ENCODE measurements around the gene KCNAB3.
A peak's percentile ranks its signal among the peaks of the same experiment; 100 is the strongest.

The KCNAB3 gene

DNA sequence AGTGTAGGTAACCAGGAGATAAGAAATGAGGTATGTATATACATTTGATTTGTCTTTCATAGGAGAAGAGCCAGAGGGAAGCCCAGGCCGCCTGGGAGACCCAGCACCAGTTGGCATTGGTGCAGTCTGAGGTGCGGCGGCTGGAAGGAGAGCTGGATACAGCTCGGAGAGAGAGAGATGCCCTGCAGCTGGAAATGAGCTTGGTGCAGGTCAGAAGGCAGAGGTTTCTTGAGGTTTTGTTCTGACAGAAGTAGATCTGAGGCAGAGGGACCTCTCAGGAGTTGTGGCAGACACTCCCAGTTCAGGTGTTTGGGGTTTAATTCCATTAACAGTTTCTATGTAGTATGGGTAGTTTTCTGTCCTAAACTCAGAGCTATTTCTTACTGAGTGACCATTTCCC lies 10.4 kb upstream of the KCNAB3 start:
- no peak for DNase-seq (ENCODE audit: low spot score)

DNA sequence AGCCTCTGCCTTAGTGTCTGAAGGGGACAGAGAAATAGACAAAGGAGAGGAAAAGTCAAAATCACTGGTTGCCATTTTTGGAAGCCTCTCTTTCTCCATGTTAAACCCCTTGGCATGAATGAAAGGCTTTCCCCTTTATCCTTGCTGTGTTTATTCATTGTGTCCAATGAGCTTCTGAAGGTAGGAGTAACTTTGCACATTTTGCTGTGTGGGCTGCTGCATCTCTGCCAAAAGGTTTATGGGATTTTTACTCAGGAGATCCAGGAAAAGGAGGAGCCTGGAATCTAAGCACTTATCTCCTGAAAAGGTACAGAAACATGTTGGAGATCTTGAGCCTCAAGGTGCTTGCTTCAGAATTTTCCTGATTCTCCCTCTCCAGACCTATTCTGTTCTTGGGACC lies 6.2 kb upstream of the KCNAB3 start:
- DNase-seq (ENCODE audit: low spot score) = no peak

DNA sequence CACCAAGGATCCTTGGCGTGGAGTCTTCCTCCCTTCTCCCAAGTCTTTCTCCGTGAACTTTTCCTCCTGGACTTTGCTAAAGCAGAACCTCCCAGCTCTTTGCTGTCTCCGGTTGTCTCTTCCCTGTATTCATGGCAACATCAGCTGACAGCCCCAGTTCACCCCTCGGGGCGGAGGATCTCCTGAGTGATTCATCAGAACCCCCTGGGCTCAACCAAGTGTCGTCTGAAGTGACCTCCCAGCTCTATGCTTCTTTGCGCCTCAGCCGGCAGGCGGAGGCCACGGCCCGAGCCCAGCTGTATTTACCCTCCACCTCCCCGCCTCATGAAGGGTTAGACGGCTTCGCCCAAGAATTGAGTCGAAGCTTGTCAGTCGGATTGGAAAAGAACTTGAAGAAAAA lies 3.3 kb upstream of the KCNAB3 start:
- peak; percentile 90 for DNase-seq (ENCODE audit: low spot score)

DNA sequence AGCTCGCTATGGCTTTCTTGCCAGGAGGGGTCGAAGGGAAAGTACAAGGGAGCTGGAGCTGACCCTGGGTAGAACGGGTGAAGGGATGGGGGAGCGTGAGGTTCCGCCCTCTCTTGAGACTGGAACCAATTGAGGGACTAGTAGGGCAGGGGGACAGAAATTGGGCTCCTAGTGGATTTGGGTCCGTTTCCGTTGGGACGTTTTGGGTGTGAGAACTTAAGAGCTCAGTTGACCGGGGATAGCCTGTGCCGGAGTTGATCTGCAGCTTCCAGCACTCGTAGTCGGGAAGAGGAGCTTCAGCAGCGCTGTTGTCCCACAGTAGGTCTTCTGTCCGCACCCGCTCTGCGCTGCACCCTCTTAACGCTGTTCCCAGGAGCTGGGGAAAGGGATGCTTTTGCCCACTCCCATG lies 2.8 kb upstream of the KCNAB3 start:
- DNase-seq (ENCODE audit: low spot score) = peak; percentile 64

DNA sequence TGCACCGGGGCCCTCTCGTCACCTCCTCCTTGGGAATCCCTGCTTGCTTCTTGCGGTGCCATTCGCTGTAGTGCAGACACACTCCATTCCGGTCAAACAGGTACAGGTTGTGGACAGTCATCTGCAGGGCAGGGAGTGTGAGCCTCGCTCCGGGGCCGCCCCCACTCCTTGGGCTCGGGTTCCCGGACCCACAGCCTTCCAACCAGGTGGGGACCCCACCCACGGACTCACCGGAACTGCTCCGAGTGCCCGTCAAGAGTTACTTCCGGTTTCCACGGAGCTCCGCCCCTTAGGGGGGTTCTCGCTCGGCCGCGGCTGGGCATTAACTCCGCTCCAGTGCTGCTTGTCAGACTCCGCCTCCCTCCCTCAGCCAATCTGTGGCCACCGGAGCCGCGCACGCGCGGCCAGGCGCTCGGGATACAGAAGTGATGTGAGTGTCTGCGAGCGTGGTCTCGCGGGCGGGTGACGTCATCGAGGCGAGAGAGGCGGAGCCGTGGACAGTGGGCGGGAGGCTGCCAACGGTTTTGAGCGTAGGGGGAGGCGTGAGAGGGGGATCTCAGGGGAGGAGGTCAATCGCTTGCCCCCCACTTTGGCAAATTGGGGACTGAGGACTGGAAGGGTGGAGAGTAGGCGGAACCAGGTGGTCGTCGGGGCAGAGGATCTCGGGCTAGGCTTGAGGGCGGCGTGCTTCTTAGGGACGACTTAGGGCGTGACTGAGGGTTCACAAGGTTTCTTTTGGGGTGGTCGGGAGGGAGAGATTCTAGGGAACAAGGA lies 2.2 kb upstream of the KCNAB3 start, which contains the start of the genes CNTROB and TRAPPC1:
Gene CNTROB (plus strand): TSS at position 498 of the 774 bp plus-strand sequence. CDS start 874 bp downstream, outside the sequence.
Gene TRAPPC1 (minus strand): TSS at position 238 of the 774 bp plus-strand sequence. CDS start 117 bp downstream, at position 121.
- DNase-seq (ENCODE audit: low spot score) = peak; percentile 99

DNA sequence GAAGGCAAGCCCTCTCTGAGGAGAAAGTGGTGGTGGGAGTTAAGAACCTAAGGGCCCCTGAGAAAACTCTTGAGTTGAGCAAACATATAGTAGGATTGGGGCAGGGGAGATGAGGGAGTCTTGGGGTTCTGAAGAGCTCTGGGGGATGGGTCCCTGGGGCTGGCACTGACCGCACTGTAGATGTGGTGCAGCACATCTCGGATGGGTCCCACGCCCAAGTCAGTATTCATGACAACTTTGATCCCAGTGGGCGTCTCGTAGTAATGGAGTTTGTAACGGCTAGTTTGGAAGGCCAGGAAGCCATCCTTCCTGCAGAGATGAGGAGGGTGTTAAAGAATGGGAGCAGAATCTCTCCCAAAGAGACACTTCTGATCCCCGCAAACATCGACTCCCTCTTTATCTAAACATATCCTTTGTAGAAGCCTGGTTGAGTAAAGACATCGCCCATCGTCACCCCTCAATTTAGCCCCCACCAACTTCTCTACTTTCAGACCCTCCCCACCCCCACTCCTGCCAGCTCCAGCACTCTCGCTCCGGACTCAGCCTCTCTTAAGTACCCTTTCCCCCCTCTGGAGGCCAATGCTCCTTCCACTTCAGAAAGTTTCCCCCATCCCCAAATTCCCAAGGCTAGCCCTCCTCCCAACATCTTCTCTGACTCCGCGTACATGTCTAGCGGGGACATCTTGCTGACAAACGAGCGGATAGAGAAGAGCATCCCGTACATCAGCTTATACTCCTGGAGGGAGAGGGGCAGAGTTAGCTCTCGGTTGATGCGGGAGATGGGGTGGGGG lies 1.4 kb upstream of the KCNAB3 start:
- no peak for DNase-seq (ENCODE audit: low spot score)

DNA sequence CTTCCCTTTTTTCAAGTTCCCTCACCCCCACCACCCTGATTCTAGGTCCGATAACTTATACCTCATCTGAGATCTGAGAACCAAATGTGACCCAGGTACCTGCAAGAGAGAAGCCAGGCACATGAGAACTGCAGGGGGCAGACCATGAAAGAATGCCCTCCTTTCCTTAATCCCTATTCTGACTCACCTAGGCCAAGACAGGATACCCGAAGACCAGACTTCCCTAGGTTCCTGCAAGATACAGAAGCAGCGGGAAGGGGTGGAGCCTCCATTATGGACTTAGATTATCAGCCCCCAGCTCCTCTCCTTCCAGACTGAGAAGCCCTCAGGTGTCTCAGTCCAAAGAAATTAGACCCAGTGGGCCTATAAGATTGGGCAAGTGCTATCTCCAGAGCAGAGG lies 2.1 kb downstream of the KCNAB3 start:
- DNase-seq (ENCODE audit: low spot score) = no peak

DNA sequence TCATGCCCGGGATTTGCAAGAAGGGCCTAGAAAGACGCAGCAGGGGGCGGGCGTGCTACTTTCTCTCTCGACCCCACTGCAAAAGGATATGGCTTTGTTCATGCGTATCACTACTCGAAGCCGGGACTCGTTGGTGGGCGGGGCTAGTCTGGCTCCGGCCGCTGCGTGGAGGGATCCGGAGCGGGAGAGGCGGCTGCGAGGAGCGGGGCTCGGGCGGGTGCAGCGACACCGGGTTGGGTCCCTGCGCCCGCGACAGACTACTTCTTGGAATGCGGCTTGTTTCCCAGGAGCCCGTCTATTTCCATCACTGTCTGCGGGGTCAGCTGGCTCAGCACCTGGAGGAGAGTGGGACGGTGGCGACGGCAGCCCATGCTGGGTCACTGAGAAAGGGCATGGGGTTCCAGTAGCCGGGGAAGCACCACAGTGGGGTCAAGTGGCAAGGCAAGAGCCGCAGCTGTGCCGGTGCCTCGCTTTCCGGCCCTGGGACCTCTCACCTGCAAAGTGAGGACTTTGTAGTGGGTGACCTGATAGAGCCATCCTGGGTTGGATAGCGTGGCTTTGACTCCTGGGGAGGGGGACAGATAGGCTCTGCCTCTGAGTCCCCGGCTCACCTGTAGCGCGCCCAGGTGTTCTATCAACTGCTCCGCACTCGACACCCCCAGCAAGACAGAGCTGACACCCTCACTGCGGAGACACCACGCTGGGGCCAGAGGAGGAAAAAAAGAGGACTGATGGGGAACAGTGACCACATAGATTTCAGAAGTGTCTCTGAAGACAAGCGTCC lies 6.6 kb downstream of the KCNAB3 start:
- no peak for DNase-seq (ENCODE audit: low spot score)

DNA sequence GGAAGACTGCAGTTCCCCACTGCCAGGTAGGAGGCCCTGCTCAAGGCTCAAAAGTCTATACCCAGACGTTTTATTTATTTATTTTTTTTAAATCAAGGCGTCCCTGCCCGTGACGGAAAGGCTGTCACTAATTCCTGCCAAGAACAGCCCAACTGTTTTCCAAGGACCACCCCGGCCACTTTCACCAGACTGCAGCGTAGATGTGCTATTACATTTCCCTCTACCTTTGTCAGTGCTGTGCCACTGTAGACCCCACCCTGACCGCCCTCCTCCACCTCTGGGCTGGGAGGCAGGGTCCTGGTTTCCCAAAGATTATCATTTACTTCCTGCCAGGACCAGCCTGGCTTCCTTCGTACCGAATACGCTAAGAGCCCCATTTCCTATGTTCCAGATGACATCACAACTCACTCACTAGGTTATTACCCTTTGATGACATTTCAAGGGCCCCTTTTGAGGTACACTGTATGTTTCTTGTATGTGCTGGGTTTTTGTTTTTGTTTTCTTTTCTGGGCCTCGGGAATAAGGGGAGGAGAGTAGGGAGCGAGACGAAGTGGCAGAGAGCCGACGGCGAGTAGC lies 7.3 kb downstream of the KCNAB3 start:
- DNase-seq (ENCODE audit: low spot score) = no peak

DNA sequence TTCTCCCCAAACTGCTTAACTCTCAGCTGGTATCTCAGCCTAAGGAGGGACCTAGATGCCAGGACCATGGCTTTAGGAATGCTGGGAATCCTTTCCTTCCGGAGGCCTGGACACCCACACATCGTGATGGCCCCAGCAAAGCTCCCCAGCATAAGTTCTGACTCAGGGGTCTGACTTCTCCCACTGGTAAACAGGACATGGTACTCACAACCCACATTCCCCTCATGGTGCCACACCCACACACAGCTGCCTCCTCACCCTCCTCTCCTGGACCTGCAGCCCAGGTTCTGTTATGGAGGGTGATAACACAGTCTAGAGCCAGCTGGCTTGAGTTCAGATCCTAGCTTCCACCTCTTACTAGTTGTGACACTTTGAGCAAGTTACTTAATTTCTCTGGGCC lies 12.8 kb downstream of the KCNAB3 start:
- DNase-seq (ENCODE audit: low spot score) = peak; percentile 83

DNA sequence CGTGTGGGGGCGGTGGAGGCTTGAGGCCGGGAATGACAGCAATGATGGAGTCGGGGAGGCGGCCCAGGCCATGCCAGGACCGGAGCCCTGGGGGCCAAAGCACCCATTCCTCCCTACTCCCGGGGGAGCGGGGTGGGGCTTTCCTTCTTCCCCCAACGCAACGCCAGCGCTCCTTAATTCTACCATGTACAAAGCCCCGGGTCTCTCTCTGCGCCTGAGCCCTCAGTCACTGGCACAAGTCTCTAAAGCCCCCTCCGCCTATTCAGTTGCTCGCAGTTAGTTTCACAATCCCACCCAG lies 13.3 kb downstream of the KCNAB3 start:
- no peak for DNase-seq (ENCODE audit: low spot score)

DNA sequence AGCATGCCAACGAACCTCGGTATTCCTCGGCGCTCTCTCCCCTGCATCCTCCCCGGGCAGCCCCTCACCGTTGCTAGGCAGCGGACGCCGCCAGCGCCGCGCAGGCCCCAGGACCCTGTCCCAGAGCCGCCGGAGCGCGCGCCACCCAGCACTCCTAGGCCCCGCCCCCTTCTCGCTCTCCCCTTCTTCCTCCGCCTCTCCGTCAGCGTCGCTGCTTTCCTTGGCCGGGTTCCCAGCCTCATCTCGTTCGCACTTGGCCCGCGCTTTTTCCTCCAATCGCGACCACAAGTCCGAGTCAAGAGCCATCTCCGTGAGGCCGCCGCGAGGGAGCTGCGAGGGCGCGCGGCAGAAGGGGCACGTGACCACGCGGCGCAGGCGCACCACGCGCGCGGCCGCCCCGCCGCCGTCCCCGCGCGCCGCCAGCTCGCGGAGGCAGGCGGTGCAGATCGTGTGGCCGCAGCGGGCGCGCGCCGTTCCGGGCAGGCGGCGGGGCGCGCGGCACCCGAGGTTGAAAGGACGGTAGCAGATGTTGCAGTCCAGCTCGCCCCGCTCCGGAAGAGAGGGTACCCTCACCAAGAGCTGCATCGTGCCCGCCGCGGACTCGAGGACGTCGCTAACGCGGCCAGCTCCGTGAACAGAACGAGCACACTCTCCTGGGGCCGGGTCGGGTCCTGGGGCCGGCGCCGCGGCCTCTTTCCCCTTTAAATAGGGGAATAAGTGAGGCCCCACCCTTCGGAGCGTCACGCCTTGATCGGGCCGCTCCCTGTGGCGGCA lies 13.9 kb downstream of the KCNAB3 start, which contains the start of gene RNF227:
Gene RNF227 (minus strand): TSS at position 679 of the 774 bp plus-strand sequence. CDS start 94 bp downstream, at position 585.
- DNase-seq (ENCODE audit: low spot score) = peak; percentile 95

DNA sequence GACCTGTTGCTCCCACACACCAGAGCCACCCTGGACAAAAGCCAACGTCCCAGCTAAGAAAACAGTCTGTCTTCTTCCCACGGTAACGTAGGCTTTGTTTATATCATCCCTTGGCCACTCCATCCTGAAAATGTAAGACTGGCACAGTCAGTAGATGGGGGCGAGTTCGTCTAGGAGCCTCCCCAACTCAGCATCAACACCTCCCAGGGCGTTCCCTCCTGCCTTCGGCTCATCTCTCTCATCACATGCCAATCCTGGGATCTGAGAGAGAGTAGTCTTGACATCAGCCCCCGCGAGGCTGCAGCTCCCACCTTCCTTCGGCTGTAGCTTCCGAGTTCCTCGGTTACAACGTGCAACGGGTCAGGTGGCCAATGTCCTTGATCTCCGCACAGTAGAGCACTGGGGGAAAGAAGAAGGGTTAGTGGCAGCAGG lies 14.5 kb downstream of the KCNAB3 start:
- peak; percentile 74 for DNase-seq (ENCODE audit: low spot score)

DNA sequence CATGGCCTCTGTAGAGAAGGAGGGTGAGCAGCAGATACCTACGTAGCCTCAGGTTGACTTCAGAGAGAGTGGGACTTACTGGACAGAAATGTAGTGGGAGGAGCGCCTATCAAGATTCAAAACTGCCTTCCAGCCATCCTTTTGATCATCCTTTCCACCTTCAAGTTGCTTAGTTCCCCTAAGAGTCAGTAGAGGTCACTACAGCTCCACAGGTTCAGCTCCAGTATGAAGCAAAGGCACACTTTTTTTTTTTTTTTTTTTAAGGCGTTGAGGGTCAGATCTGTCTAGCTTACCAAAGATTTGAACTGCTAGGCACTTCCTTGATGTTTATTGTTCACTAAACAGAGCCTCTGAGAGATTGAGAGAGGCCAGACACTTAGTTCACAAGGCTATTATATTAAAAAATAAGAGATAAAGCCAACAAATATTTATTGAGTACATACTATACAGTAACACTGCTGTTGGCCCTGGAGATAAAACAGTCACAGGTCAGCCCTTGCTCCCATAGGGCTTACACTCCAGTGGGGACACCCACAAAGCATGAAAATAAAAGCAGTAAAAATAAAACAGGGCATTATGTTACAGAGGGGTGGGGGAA lies 16.6 kb downstream of the KCNAB3 start:
- DNase-seq (ENCODE audit: low spot score) = peak; percentile 92

DNA sequence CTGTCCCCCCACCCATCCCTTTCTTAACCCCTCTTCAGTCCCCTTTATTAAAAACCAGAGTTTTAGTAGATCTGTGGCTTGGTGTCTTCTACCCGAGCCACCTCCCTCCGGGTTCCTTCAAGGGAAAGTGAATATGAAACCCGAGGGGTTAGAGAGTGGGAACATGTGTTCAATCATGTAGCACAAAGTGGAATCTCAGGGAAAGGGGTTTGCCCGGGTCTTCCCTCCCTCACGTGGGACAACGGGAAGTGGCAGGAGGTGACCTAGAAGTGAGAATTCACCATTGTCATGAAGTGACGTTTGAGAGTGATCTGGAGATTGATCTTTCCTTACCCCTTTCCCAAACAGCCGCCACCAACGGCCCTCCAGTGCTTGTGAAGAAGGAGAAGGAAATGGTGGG lies 18.5 kb downstream of the KCNAB3 start:
- no peak for DNase-seq (ENCODE audit: low spot score)

DNA sequence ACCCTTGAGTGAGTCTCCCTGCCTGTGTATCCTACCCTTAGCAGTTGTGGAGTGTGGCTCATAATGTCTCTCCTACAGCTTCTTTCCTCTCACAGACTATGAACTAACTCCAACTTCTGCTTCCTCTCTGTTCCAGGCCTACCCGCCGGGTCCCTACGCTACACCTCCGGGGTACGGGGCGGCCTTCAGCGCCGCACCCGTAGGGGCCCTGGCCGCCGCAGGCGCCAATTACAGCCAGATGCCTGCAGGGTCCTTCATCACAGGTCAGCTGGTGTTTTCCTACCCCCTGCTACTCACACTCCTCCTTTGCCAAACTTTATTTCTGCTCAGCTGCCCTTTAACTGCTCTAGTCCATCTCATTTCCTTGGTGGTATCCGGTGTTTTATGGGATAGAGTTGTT lies 18.9 kb downstream of the KCNAB3 start:
- no peak for DNase-seq (ENCODE audit: low spot score)

DNA sequence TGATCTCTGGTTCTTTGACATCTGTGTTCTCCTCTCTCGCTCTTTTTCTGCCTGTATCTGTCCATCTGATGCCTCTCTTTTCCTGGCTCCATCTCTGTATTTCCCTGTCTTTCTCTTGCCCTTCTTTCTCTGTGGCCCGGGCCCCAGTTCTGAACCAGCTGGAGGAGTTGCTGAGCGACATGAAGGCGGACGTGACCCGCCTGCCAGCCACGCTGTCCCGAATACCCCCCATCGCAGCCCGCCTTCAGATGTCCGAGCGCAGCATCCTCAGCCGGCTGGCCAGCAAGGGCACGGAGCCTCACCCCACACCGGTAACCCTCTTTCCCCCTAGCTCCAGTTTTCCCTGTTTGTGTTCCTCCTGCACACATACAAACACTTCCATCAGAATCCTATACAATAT lies 19.4 kb downstream of the KCNAB3 start:
- no peak for DNase-seq (ENCODE audit: low spot score)

DNA sequence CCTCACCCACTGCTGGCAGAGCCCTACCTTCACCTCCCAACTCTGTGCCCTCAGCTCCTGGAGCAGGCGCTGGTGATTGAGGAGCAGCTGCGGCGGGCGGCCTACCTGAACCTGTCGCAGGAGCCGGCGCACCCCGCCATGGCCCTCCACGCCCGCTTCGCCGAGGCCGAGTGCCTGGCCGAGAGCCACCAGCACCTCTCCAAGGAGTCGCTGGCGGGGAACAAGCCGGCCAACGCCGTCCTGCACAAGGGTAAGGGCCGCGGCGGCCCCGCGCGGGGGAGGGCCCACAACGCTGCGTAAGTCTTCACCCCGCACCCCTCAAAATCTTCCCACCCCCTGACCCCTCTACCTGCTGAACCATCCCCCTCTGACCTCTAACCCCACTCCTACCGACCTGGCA lies 20.6 kb downstream of the KCNAB3 start:
- DNase-seq (ENCODE audit: low spot score) = no peak

DNA sequence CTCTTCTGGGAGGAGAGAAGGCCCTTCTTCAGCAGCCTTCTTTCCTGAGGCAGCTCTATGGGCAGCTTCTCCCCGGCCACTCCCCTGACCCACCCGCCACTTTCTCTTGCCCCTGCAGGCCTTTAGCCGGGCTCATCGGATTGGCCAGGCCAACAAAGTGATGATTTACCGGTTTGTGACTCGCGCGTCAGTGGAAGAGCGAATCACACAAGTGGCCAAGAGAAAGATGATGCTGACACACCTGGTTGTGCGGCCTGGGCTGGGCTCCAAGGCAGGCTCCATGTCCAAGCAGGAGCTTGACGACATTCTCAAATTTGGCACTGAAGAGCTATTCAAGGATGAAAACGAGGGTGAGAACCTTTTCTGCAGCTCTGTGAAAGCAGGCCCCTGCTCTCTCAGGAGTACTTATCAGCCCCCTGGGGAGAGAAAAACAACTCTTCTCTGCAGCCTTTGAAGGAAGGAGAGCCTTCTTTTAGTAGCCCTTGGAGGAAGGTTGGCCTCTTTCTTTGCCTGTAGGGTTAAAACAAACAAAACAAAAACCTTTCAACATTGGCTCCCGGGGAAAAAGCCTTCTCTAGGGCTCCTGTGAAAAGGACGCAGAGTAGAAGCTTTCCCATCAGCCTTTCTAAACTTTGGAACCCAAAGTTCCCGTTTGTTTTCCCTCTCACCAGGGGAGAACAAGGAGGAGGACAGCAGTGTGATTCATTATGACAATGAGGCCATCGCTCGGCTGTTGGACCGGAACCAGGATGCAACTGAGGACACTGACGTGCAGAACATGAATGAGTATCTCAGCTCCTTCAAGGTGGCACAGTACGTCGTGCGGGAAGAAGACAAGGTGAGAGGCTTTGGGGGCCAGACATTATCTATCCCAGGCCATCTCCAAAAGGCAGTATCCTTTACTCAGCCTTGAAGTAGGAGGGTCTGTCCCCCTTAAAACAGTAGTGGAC lies 26.2 kb downstream of the KCNAB3 start:
- DNase-seq (ENCODE audit: low spot score) = no peak

DNA sequence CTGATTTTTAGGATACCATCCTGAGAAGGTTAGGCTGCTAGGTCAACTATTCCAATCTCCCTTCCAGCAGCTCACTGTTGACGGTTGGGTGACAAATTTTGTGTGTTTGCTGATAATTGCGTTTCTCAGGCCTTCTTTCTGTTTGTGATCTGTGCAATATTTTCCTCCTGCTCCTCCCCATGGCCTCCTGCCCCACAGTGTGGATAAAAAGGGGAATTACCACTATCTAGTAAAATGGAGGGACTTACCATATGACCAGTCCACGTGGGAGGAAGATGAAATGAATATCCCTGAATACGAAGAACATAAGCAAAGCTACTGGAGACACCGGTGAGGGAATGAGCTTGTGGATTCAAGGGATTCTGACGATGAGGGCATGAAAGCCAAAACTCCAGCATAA lies 31.9 kb downstream of the KCNAB3 start:
- DNase-seq (ENCODE audit: low spot score) = peak; percentile 48

Data from RKO (cell line).